Type B pancreatic cell (in vitro differentiated cells): ENCODE measurements around the gene NRXN2. TPM values are rescaled to one million over a fixed set of nuclear protein-coding genes. Genes with fewer than 3 reads are reported as not detected.
A peak's percentile ranks its signal among the peaks of the same experiment; 100 is the strongest.

Experiments
- DNase-seq: peaks from one replicate; pipeline ENCODE4 v3.0.0; 2021; ENCODE audit warnings: mixed read lengths; ENCODE audit not compliant: unreplicated experiment; ENCODE audit errors: extremely low spot score
- H3K27ac Mint-ChIP-seq: 2 replicates; pipeline ENCODE4 v1.8.0; 2021; ENCODE audit warnings: mild to moderate bottlenecking, mixed read lengths
- H3K27me3 Mint-ChIP-seq: 2 replicates; pipeline ENCODE4 v1.8.0; 2021; ENCODE audit warnings: mixed read lengths
- H3K36me3 Mint-ChIP-seq: 2 replicates; pipeline ENCODE4 v1.8.0; 2021; ENCODE audit warnings: mixed read lengths
- H3K4me1 Mint-ChIP-seq: one replicate; pipeline ENCODE4 v1.8.0; 2021; ENCODE audit warnings: mixed read lengths; ENCODE audit not compliant: unreplicated experiment
- H3K4me3 Mint-ChIP-seq: 2 replicates; pipeline ENCODE4 v1.8.0; 2021; ENCODE audit warnings: mild to moderate bottlenecking, mixed read lengths
- H3K9me3 Mint-ChIP-seq: 2 replicates; pipeline ENCODE4 v1.8.0; 2021; ENCODE audit warnings: mixed read lengths
- total RNA-seq: library from RNA; stranded (reverse); gene quantifications from 2 replicates; pipeline ENCODE4 v1.2.1, GENCODE V29; 2021; ENCODE audit warnings: low replicate concordance
- TF ChIP-seq, protein P1 (sequence below): fragments of 200-600 bp; sonication (generic); conservative IDR thresholded peaks from 2 replicates; pipeline ENCODE4 v1.5.0; 2021; ENCODE audit warnings: antibody characterized with exemption, mild to moderate bottlenecking

NRXN2 gene
- total RNA-seq, 1 donor from 2014 or later: 22.1 TPM

DNA sequence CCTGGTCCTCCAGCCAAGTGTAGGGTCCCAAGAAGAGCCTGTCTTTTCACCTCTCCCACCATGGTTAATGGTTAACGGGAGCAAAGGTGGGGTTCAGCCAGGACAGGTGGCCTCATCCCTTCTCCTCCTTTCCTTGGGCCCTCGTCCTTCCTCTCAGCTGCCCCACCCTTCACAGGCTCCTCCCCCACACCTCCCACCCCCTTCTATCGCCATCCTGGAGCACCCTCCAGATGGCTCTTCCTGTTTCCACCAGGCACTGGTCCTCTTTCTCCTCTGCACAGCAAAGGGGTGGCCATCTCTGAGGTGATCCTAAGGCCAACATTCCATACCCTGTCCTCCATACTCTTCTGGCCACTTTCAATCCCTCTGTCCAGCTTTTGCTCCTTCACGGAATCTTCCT is 83.1 kb downstream of the NRXN2 start:
- Mint-ChIP-seq H3K4me3 (no peak overlapping the region), H3K9me3 (no peaks in the 10 kb centered on the region), H3K36me3 (no peaks in the 10 kb centered on the region), H3K4me1 (peaks cover 10% of the 10 kb centered on the region), H3K27ac (no peak overlapping the region), H3K27me3 (peaks cover 36% of the 10 kb centered on the region)
- TF ChIP-seq, protein P1, sequence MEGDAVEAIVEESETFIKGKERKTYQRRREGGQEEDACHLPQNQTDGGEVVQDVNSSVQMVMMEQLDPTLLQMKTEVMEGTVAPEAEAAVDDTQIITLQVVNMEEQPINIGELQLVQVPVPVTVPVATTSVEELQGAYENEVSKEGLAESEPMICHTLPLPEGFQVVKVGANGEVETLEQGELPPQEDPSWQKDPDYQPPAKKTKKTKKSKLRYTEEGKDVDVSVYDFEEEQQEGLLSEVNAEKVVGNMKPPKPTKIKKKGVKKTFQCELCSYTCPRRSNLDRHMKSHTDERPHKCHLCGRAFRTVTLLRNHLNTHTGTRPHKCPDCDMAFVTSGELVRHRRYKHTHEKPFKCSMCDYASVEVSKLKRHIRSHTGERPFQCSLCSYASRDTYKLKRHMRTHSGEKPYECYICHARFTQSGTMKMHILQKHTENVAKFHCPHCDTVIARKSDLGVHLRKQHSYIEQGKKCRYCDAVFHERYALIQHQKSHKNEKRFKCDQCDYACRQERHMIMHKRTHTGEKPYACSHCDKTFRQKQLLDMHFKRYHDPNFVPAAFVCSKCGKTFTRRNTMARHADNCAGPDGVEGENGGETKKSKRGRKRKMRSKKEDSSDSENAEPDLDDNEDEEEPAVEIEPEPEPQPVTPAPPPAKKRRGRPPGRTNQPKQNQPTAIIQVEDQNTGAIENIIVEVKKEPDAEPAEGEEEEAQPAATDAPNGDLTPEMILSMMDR: no peak
- no peak for DNase-seq

DNA sequence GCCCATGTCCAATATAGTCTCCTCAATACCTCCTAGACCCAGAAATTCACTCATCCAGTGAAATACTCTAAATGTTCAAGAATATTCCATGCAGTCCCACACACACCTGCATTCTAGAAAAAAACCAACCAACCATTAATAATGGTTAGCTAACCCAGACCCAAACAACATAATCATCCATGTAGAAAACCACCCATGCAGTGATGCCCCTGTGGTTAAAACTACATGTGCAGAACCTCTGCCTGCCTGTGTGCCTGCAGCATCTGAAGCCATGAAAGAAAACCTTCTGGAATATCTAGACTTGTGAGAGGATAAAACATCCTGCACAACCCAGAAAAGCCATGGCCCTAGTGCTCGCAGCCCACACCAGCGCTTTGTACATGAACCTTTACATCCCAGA is 84.2 kb downstream of the NRXN2 start:
- no peak for DNase-seq
- no peak overlapping the region for H3K4me3 Mint-ChIP-seq

DNA sequence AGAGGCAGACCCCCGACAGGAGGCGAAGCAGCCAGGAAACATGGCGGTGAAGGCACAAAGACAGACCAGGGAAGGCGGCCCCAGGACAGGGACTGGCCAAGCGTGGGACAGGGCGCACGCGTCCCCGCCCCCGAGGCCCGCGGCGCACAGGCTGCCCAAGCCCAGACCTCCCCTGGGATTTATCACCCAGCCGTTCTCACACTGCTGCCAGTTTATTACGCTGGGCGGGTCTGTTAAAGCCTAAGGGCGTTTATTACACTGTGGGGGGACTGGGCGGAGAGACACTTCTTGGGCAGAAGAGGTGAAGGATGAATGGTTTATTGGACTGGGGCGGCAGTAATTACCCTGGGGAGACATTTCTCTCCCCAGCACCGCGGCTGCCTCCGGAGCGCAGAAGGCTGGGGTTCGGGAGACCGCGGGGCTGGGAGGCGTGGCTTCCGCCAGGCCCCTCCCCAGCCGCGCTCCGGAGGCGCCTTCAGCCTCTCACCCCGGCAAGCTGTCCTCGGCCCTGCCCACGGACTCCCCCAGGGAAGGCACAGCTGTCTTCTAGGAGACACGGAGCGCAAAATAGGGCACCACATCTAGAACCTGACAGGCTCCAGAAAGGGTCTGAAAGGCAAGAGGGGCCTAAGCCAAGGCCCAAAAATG is 84.9 kb downstream of the NRXN2 start:
- Mint-ChIP-seq H3K27ac (no peak overlapping the region), H3K4me3 (peak overlapping the region; percentile 65), H3K27me3 (peaks cover 33% of the 10 kb centered on the region), H3K36me3 (no peaks in the 10 kb centered on the region), H3K9me3 (no peaks in the 10 kb centered on the region), H3K4me1 (peaks cover 8% of the 10 kb centered on the region)
- no peak for DNase-seq
- TF ChIP-seq, protein P1: no peak

More for the DNA sequence above, 84.2 kb downstream of the NRXN2 start:
- H3K27ac Mint-ChIP-seq: no peak overlapping the region
- peaks cover 8% of the 10 kb centered on the region for H3K4me1 Mint-ChIP-seq
- H3K36me3 Mint-ChIP-seq: no peaks in the 10 kb centered on the region
- H3K27me3 Mint-ChIP-seq: peaks cover 30% of the 10 kb centered on the region
- H3K9me3 Mint-ChIP-seq: no peaks in the 10 kb centered on the region
- TF ChIP-seq, protein P1: no peak

DNA sequence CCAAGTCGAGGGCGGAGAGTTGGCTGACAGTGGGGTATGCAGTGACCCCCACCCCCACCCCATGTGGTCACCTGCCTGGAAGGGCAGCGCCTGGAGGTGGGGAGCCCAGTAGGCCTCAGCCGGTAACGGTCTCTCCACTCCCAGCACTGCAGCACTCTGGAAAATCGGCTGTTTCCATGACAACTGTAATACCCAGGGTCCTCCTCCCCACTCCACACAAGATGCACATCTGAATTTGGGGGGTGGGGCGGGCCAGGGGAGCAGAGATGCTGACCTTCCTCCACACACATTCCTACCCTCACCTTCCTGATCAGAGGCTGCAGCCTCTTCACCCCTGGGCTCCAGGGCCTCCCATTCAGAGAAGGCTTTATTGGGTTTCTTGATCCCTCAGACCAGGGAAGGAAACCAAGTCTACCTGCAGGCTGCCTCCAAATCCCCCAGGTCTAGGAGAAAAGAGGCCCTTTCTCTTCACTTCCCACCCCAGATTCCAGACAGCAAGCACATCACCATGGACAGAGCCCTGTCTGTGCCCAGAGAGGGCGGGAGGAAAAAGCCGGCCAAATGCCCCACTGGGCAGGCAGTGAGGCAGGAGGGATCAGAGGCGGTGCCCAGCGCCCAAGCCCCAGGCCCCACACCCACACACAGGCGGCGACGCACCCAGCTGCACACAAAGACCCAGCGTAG is 85.5 kb downstream of the NRXN2 start:
- Mint-ChIP-seq H3K4me1 (peaks cover 8% of the 10 kb centered on the region), H3K9me3 (no peaks in the 10 kb centered on the region), H3K36me3 (no peaks in the 10 kb centered on the region), H3K4me3 (peak overlapping the region; percentile 54), H3K27ac (no peak overlapping the region), H3K27me3 (peaks cover 34% of the 10 kb centered on the region)
- TF ChIP-seq, protein P1: no peak
- no peak for DNase-seq

DNA sequence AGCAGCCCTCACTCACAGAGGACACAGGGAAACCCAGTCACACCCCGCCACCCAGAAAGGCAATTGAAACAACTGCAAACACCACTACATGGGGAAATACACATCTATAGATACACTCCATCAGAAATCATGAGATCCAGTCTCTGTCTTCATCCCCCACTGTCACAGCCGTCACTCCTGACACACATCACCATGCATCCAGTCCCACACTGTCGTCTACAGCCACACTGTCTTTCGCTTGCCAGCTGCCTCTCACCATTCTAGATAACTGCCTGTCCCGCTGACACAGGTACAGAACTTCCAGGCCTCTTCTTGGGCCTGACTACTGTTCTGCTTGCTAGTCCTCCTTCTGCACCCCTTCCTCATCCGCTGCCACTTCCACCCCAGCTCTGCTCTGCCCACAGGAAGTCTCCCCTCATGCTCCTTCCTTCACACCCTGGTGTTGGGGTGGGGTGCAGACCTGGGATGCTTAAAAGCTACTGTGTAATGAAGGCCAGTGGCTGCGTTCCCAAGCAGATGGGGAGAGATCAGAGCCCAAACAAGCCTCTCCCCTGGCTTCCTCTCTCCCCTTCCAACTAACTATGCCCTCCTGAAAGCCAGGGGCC is 89.3 kb downstream of the NRXN2 start:
- Mint-ChIP-seq H3K9me3 (no peaks in the 10 kb centered on the region), H3K4me1 (peaks cover 8% of the 10 kb centered on the region), H3K36me3 (peaks cover 6% of the 10 kb centered on the region), H3K27me3 (peaks cover 49% of the 10 kb centered on the region), H3K27ac (no peak overlapping the region), H3K4me3 (no peak overlapping the region)
- DNase-seq: no peak
- TF ChIP-seq, protein P1: no peak
